Mesothelial cell of epicardium (in vitro differentiated cells): Measurements from ENCODE around the gene AKR1B1. TPM values are rescaled to one million over a fixed set of nuclear protein-coding genes. Genes with fewer than 3 reads are reported as not detected.

ENCODE experiments used
- DNase-seq, 2 experiments: peaks; one replicate each; pipeline ENCODE4 v3.0.0; 2021; ENCODE audit warnings: low spot score in 2 of 2; ENCODE audit not compliant: unreplicated experiment in 2 of 2
- H3K27ac Mint-ChIP-seq: 2 replicates; pipeline ENCODE4 v1.8.0; 2021; ENCODE audit warnings: mixed read lengths
- H3K27me3 Mint-ChIP-seq: 2 replicates; pipeline ENCODE4 v1.8.0; 2021; ENCODE audit warnings: low read depth, mixed read lengths
- H3K36me3 Mint-ChIP-seq: 2 replicates; pipeline ENCODE4 v1.8.0; 2021; ENCODE audit warnings: mixed read lengths
- H3K4me1 Mint-ChIP-seq: 2 replicates; pipeline ENCODE4 v1.8.0; 2021; ENCODE audit warnings: mixed read lengths
- H3K4me3 Mint-ChIP-seq: 2 replicates; pipeline ENCODE4 v1.8.0; 2021; ENCODE audit warnings: mild to moderate bottlenecking, moderate library complexity, mixed read lengths
- H3K9me3 Mint-ChIP-seq: 2 replicates; pipeline ENCODE4 v1.8.0; 2021; ENCODE audit warnings: mixed read lengths
- CTCF ChIP-seq: fragments of 200-600 bp; sonication (generic); IDR thresholded peaks from one replicate; pipeline ENCODE4 v1.5.0; 2021; ENCODE audit warnings: antibody characterized with exemption; ENCODE audit not compliant: unreplicated experiment
- total RNA-seq: library from RNA; stranded (reverse); gene quantifications from 3 replicates; pipeline ENCODE4 v1.2.1, GENCODE V29; 2021

The AKR1B1 gene
- total RNA-seq, 1 donor from 2014 or later: 91.9 TPM

- DNase-seq: no peak
Measured at GRCh38 chr7:134462337-134462925, 3.5 kb upstream of the AKR1B1 start.

GRCh38 chr7:134461916-134462315 lies 3.0 kb upstream of the AKR1B1 start:
- no peak overlapping the region for H3K4me3 Mint-ChIP-seq
- H3K36me3 Mint-ChIP-seq: peaks cover 10% of the 10 kb centered on the region
- H3K27ac Mint-ChIP-seq: no peak overlapping the region
- no peak for DNase-seq
- peaks cover 19% of the 10 kb centered on the region for H3K9me3 Mint-ChIP-seq
- H3K4me1 Mint-ChIP-seq: peaks cover 13% of the 10 kb centered on the region
- no peak for TF ChIP-seq CTCF
- no peaks in the 10 kb centered on the region for H3K27me3 Mint-ChIP-seq

More at GRCh38 chr7:134462337-134462925, 3.5 kb upstream of the AKR1B1 start:
- Mint-ChIP-seq H3K36me3 (peaks cover 9% of the 10 kb centered on the region), H3K4me1 (peaks cover 11% of the 10 kb centered on the region), H3K27ac (no peak overlapping the region), H3K27me3 (no peaks in the 10 kb centered on the region), H3K9me3 (peaks cover 19% of the 10 kb centered on the region), H3K4me3 (no peak overlapping the region)
- TF ChIP-seq CTCF: no peak

GRCh38 chr7:134459981-134460380 lies 1.1 kb upstream of the AKR1B1 start:
- H3K36me3 Mint-ChIP-seq: peaks cover 11% of the 10 kb centered on the region

GRCh38 chr7:134458341-134458805 lies 527 bp downstream of the AKR1B1 start:
- no peak overlapping the region for H3K27ac Mint-ChIP-seq
- TF ChIP-seq CTCF: no peak
- H3K4me3 Mint-ChIP-seq: peak overlapping the region; percentile 83
- no peaks in the 10 kb centered on the region for H3K9me3 Mint-ChIP-seq
- peaks cover 23% of the 10 kb centered on the region for H3K4me1 Mint-ChIP-seq
- no peaks in the 10 kb centered on the region for H3K27me3 Mint-ChIP-seq
- H3K36me3 Mint-ChIP-seq: peaks cover 9% of the 10 kb centered on the region
- DNase-seq: peak; percentile 34 to 65

More at GRCh38 chr7:134459981-134460380, 1.1 kb upstream of the AKR1B1 start:
- no peak overlapping the region for H3K4me3 Mint-ChIP-seq
- H3K27me3 Mint-ChIP-seq: no peaks in the 10 kb centered on the region
- peaks cover 10% of the 10 kb centered on the region for H3K9me3 Mint-ChIP-seq
- peaks cover 13% of the 10 kb centered on the region for H3K4me1 Mint-ChIP-seq
- no peak overlapping the region for H3K27ac Mint-ChIP-seq
- TF ChIP-seq CTCF: no peak
- DNase-seq: no peak

GRCh38 chr7:134457210-134457609 lies 1.7 kb downstream of the AKR1B1 start:
- Mint-ChIP-seq H3K4me3 (peak overlapping the region; percentile 83), H3K4me1 (peaks cover 30% of the 10 kb centered on the region), H3K36me3 (peaks cover 9% of the 10 kb centered on the region), H3K27me3 (no peaks in the 10 kb centered on the region), H3K9me3 (no peaks in the 10 kb centered on the region), H3K27ac (no peak overlapping the region)
- TF ChIP-seq CTCF: no peak
- no peak for DNase-seq

- Mint-ChIP-seq H3K9me3 (no peaks in the 10 kb centered on the region), H3K4me3 (no peak overlapping the region), H3K27me3 (no peaks in the 10 kb centered on the region), H3K4me1 (peaks cover 30% of the 10 kb centered on the region), H3K36me3 (peaks cover 17% of the 10 kb centered on the region), H3K27ac (no peak overlapping the region)
- no peak for DNase-seq
- TF ChIP-seq CTCF: no peak
Measured at GRCh38 chr7:134454277-134454676, 4.6 kb downstream of the AKR1B1 start.
